ENCODE measurements around the gene LY6G6F. TPM values are rescaled to one million over a fixed set of nuclear protein-coding genes. Genes with fewer than 3 reads are reported as not detected.

Gene LY6G6F
- total and polyA plus RNA-seq, 2 of the 13 experiments (the other 11 are each of a cell fraction or from before 2014, with no cell fraction given) = not detected

DNA sequence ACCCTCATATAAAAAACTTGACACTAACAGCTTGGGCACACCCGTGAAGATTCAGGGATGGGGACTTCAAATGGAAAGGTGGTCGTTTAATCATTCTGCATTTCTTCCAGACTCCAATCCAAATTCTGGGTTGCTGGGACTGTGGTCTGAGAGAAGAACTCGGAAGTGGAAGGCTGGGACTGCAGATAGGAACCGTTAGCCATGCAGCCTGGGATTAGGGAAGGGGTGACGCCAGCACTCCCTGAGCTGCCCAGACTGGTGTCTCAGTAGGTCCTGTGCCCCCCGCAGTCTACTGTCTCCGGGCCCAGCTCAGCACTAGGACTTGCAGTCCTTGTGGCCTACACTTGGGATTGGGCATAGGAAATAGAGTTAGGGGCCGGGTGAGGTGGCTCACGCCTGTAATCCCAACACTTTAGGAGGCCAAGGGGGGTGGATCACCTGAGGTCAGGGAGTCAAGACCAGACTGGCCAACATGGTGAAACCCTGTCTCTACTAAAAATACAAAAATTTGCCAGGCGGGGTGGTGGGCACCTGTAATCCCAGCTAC, 30.2 kb downstream of the LY6G6F start (continued):
- 0 out of 2 replicates have a peak, but pooled peaks have one; percentile 18 for TF ChIP-seq ZNF709 (CRISPR knock-in tag; IDR thresholded peaks at IDR 0.05)
- TF ChIP-seq MEIS1 (CRISPR knock-in tag; IDR thresholded peaks at IDR 0.05; ENCODE audit: borderline replicate concordance) = no peak
- no peak for TF ChIP-seq ARHGAP35 (CRISPR knock-in tag; IDR thresholded peaks at IDR 0.05; ENCODE audit: borderline replicate concordance)
- TF ChIP-seq ZBTB26 (CRISPR knock-in tag; IDR thresholded peaks at IDR 0.05; ENCODE audit: borderline replicate concordance) = no peak
- TF ChIP-seq HOXA9 (CRISPR knock-in tag; IDR thresholded peaks at IDR 0.05; ENCODE audit: borderline replicate concordance) = no peak
- no peak for TF ChIP-seq ZMYM3 (CRISPR knock-in tag; IDR thresholded peaks at IDR 0.05)
- peak; percentile 20 for TF ChIP-seq ASH2L (IDR thresholded peaks at IDR 0.05; ENCODE audit: insufficient read length, low read depth, low read length)
- TF ChIP-seq FOXO1 (CRISPR knock-in tag; IDR thresholded peaks at IDR 0.05) = no peak
- peak; percentile 33; the same call in 1 of the 2 replicates for TF ChIP-seq ZNF770 (CRISPR knock-in tag; IDR thresholded peaks at IDR 0.05)
- TF ChIP-seq FOSL1 (CRISPR knock-in tag; IDR thresholded peaks at IDR 0.05; ENCODE audit: borderline replicate concordance) = no peak
- TF ChIP-seq CHCHD3 (CRISPR knock-in tag; IDR thresholded peaks at IDR 0.05) = no peak
- no peak for TF ChIP-seq MTA3 (CRISPR knock-in tag; IDR thresholded peaks at IDR 0.05)
- TF ChIP-seq SRY (CRISPR knock-in tag; IDR thresholded peaks at IDR 0.05) = peak; percentile 11; the same call in 1 of the 2 replicates
- peak; percentile 17; the same call in 1 of the 2 replicates for TF ChIP-seq RCOR2 (CRISPR knock-in tag; IDR thresholded peaks at IDR 0.05)
- no peak for TF ChIP-seq TP53 (CRISPR knock-in tag; conservative IDR thresholded peaks at IDR 0.05)
- TF ChIP-seq GATA4 (IDR thresholded peaks at IDR 0.05; ENCODE audit: borderline replicate concordance, low read depth) = no peak
- TF ChIP-seq GABPB1 (CRISPR knock-in tag; IDR thresholded peaks at IDR 0.05) = no peak
- no peak for TF ChIP-seq ZNF260 (CRISPR knock-in tag; IDR thresholded peaks at IDR 0.05; ENCODE audit: borderline replicate concordance, low read depth)
- TF ChIP-seq ZBTB7B (CRISPR knock-in tag; IDR thresholded peaks at IDR 0.05) = no peak
- TF ChIP-seq HDAC2 (CRISPR knock-in tag; IDR thresholded peaks at IDR 0.05) = peak; percentile 29; the same call in 1 of the 2 replicates
- TF ChIP-seq SOX6 (IDR thresholded peaks at IDR 0.05) = no peak
- no peak for TF ChIP-seq SOX6 (CRISPR knock-in tag; IDR thresholded peaks at IDR 0.05)
- no peak; the same call in 1 of the 2 replicates for TF ChIP-seq JUND (CRISPR knock-in tag; IDR thresholded peaks at IDR 0.05)
- no peak for TF ChIP-seq ZNF781 (CRISPR knock-in tag; IDR thresholded peaks at IDR 0.05; ENCODE audit: borderline replicate concordance, not compliant biosample characterization)
- TF ChIP-seq ZNF367 (CRISPR knock-in tag; IDR thresholded peaks at IDR 0.05; ENCODE audit: borderline replicate concordance) = no peak
- TF ChIP-seq, protein P1, sequence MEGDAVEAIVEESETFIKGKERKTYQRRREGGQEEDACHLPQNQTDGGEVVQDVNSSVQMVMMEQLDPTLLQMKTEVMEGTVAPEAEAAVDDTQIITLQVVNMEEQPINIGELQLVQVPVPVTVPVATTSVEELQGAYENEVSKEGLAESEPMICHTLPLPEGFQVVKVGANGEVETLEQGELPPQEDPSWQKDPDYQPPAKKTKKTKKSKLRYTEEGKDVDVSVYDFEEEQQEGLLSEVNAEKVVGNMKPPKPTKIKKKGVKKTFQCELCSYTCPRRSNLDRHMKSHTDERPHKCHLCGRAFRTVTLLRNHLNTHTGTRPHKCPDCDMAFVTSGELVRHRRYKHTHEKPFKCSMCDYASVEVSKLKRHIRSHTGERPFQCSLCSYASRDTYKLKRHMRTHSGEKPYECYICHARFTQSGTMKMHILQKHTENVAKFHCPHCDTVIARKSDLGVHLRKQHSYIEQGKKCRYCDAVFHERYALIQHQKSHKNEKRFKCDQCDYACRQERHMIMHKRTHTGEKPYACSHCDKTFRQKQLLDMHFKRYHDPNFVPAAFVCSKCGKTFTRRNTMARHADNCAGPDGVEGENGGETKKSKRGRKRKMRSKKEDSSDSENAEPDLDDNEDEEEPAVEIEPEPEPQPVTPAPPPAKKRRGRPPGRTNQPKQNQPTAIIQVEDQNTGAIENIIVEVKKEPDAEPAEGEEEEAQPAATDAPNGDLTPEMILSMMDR (CRISPR knock-in tag; IDR thresholded peaks at IDR 0.05) = no peak
- TF ChIP-seq MIXL1 (CRISPR knock-in tag; IDR thresholded peaks at IDR 0.05) = no peak
- TF ChIP-seq ZNF564 (CRISPR knock-in tag; IDR thresholded peaks at IDR 0.05) = no peak; the same call in 1 of the 2 replicates
